ENCODE data around the gene DTX1.

Gene DTX1

GRCh38 chr12:113071135-113072112 lies 14.9 kb downstream of the DTX1 start:
- DNase-seq = no peak

- no peak for DNase-seq
Measured at GRCh38 chr12:113072136-113072535, 15.6 kb downstream of the DTX1 start.

GRCh38 chr12:113073586-113073985 lies 17.1 kb downstream of the DTX1 start:
- DNase-seq = no peak

GRCh38 chr12:113075137-113075683 lies 18.7 kb downstream of the DTX1 start:
- DNase-seq = no peak

- no peak for DNase-seq
Measured at GRCh38 chr12:113077057-113077858, 20.7 kb downstream of the DTX1 start.

- DNase-seq = no peak
Measured at GRCh38 chr12:113077859-113078255, 21.3 kb downstream of the DTX1 start.

GRCh38 chr12:113081873-113082272 lies 25.3 kb downstream of the DTX1 start:
- DNase-seq = no peak

GRCh38 chr12:113082486-113083148 lies 26.1 kb downstream of the DTX1 start:
- no peak for DNase-seq

- no peak for DNase-seq
Measured at GRCh38 chr12:113083863-113084435, 27.4 kb downstream of the DTX1 start.

- DNase-seq = no peak
Measured at GRCh38 chr12:113086249-113087164, 30.0 kb downstream of the DTX1 start.

GRCh38 chr12:113087193-113087592 lies 30.7 kb downstream of the DTX1 start:
- DNase-seq = no peak

- no peak for DNase-seq
Measured at GRCh38 chr12:113088037-113088436, 31.5 kb downstream of the DTX1 start.

- DNase-seq = no peak
Measured at GRCh38 chr12:113088971-113089756, 32.6 kb downstream of the DTX1 start.

GRCh38 chr12:113089839-113090238 lies 33.3 kb downstream of the DTX1 start:
- DNase-seq = no peak

- DNase-seq = no peak
Measured at GRCh38 chr12:113090740-113091139, 34.2 kb downstream of the DTX1 start.

- DNase-seq = no peak
Measured at GRCh38 chr12:113091506-113091905, 35.0 kb downstream of the DTX1 start.

- no peak for DNase-seq
Measured at GRCh38 chr12:113092607-113093408, 36.3 kb downstream of the DTX1 start.

- DNase-seq = no peak
Measured at GRCh38 chr12:113093409-113094101, 37.0 kb downstream of the DTX1 start.

- DNase-seq = no peak
Measured at GRCh38 chr12:113094738-113095137, 38.2 kb downstream of the DTX1 start.

Measured in AML-193 (cell line).